NK-92 (cell line): ENCODE results near the gene SLC16A3.

ENCODE experiments used
- DNase-seq: peaks from one replicate; lab custom pipeline; 2025; ENCODE audit not compliant: unreplicated experiment; lab: John Stamatoyannopoulos, UW

Gene SLC16A3

DNA sequence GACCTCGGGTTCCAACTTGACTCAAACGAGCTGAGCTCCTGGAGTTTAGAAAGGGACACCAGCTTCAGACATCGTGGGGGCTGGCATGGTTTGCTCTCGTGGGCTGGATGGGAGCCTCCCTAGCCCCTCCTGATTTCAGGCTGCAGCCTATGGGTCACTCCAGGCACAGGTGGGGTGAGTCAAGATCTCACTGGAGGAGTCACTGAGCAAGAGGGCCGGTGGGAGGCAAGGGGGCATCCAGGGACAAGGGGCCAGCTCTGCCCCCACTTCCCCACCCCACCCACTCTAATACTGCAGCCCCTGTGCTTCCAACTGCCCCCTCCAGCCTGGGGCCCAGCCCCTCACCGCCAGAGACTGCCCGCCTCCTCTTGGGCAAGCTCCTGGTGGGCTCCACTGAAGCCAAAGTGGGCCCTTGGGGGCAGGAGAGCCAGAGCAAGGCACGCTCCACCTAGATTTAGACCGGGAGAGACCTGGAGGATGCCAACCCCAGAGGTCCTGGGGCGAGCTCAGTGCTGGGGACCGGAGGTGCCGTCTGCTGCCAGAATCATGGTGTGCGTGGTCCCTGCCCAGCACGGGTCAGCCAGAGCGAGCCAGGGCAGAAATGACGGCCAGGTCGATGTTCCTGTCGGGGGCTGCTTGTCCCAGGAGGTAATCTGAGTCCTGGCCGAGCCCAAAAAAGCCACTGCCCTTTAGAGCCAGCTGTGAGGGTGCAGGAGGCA is 6.4 kb downstream of the SLC16A3 start:
- no peak for DNase-seq

DNA sequence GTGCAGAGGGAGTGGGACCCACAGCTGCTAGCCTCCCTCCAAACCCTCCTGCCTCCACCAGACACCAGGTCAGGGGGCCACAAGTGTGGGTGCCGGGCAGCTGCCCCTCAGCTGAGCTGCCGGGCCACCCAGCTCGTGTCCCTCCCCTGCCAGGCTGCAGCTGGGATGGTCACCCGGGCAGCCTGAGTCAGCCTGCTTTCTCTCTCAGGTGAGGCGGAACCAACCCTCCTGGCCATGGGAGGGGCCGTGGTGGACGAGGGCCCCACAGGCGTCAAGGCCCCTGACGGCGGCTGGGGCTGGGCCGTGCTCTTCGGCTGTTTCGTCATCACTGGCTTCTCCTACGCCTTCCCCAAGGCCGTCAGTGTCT is 6.9 kb downstream of the SLC16A3 start:
- DNase-seq, result no peak

DNA sequence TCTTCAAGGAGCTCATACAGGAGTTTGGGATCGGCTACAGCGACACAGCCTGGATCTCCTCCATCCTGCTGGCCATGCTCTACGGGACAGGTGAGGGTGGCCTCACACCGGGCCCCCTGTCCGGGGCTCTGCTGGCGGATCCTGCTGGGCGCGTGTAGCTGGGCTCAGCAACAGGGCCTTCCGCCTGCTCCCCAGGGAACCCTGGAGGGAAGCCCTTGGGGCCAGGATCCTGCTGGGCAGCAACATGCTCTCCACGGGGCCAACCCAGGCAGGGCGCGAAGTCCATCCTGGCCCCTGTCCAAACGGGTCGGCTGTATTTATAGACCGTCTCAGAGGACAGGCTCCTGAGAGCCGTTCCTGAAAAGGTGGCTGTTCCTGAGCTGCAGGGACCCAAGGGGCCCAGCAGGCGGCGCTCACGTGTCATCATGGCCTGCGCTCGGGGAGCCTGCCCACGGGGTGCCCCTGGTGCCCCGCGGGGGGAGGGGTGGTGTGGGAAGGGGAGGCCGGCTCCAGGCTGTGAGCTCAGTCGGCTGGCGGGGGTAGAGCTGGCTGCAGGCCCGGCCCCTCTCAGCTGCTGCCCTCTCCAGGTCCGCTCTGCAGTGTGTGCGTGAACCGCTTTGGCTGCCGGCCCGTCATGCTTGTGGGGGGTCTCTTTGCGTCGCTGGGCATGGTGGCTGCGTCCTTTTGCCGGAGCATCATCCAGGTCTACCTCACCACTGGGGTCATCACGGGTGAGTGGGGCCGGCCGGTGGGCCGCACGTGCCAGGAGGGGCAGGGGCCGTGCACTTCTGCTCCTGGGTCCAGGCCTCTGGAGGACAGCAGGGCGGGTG is 7.5 kb downstream of the SLC16A3 start:
- DNase-seq, result no peak

DNA sequence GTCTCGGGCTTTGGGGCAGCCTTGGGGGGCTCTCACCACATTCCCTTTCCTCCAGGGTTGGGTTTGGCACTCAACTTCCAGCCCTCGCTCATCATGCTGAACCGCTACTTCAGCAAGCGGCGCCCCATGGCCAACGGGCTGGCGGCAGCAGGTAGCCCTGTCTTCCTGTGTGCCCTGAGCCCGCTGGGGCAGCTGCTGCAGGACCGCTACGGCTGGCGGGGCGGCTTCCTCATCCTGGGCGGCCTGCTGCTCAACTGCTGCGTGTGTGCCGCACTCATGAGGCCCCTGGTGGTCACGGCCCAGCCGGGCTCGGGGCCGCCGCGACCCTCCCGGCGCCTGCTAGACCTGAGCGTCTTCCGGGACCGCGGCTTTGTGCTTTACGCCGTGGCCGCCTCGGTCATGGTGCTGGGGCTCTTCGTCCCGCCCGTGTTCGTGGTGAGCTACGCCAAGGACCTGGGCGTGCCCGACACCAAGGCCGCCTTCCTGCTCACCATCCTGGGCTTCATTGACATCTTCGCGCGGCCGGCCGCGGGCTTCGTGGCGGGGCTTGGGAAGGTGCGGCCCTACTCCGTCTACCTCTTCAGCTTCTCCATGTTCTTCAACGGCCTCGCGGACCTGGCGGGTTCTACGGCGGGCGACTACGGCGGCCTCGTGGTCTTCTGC is 8.4 kb downstream of the SLC16A3 start:
- no peak for DNase-seq

DNA sequence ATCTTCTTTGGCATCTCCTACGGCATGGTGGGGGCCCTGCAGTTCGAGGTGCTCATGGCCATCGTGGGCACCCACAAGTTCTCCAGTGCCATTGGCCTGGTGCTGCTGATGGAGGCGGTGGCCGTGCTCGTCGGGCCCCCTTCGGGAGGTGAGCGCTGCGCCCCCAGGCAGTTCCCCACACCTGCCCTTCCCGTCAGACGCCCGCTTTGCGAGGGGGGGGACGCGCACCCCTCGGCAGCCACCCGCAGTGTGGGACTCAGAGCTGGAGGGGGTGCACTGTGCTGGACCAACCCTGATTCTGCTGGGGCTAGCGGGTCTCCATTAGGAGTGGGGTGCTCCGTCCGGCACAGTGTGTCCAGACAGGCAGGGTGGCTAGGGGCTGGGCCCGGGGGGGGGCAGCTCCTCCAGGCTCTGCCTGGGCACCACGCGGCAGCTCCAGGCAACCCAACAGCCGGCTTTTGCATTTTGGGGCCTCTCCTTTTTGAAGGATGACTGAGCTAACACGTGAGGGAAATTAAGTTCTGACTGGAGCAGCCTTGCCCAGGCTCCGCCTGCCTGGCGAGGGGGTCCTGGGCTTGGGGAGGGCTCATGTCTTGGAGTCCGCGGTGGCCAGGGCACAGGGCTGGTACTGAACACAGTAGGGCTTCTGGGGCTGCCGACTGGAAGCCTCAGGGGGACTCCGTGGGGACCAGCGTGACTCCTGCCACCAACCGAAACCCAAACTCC is 9.1 kb downstream of the SLC16A3 start:
- DNase-seq, result no peak

DNA sequence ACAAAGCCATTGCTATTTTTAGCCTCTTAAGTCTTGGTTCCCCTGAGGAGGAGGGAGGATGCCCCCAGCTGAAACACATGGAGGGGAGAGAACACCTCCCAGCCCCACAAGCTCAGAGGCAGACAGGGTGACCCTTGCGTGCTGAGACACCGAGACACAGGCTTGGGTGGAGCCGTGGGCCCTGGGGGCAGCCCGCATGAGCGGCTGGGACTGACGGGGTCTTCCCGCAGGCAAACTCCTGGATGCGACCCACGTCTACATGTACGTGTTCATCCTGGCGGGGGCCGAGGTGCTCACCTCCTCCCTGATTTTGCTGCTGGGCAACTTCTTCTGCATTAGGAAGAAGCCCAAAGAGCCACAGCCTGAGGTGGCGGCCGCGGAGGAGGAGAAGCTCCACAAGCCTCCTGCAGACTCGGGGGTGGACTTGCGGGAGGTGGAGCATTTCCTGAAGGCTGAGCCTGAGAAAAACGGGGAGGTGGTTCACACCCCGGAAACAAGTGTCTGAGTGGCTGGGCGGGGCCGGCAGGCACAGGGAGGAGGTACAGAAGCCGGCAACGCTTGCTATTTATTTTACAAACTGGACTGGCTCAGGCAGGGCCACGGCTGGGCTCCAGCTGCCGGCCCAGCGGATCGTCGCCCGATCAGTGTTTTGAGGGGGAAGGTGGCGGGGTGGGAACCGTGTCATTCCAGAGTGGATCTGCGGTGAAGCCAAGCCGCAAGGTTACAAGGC is 9.8 kb downstream of the SLC16A3 start:
- DNase-seq, result no peak

DNA sequence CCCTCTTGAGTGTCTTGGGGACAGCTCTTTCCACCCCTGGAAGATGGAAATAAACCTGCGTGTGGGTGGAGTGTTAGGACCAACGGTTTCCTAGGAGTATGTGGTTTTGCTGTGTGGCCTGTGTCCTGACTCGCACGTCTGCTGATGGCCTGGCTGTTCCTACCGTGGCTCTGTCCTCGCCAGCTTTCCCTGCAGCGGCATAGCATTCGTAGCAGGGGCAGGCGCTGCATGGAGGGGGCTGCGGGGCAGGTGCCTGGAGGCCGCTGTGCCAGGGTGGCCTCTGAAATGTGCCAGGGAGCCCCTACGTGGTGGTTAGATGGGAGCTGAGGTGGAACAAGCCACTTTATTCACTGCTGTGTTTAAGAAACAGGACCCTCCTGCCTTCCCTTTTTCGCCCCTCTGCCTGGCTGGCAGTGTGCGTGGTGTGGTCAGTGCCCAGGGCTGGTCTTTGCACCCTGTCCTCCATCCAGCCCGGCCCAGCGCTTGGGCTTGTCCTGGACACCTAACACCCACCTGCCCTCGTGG is 10.6 kb downstream of the SLC16A3 start:
- no peak for DNase-seq

DNA sequence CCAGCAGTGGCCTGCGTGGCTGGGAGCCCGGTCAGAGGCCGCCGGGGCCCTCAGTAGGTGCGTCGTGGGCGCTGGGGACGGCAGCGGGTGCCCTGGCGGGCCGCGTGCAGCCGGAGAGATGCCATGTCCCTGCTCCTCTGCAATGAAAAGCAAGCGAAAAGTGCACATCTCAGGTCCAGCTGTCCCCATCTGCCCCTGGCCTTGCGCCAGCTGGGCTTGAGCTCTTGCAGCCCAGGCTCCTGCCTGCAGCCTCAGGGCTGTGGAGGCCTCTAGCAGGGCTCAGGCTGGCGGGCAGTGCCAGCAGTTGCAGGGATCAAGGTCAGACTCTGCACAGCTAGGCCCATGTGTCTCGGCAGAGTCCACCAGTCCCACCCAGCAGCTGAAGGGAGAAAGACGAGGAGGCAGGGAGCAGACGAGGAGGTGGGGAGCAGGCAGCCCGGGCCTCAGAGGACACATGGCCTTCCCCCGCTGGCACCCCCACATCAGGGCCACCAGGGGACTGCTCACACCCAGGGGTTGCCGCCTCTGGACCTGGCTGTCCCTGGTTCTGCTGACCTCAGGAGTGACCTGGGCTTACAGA is 11.2 kb downstream of the SLC16A3 start:
- no peak for DNase-seq

DNA sequence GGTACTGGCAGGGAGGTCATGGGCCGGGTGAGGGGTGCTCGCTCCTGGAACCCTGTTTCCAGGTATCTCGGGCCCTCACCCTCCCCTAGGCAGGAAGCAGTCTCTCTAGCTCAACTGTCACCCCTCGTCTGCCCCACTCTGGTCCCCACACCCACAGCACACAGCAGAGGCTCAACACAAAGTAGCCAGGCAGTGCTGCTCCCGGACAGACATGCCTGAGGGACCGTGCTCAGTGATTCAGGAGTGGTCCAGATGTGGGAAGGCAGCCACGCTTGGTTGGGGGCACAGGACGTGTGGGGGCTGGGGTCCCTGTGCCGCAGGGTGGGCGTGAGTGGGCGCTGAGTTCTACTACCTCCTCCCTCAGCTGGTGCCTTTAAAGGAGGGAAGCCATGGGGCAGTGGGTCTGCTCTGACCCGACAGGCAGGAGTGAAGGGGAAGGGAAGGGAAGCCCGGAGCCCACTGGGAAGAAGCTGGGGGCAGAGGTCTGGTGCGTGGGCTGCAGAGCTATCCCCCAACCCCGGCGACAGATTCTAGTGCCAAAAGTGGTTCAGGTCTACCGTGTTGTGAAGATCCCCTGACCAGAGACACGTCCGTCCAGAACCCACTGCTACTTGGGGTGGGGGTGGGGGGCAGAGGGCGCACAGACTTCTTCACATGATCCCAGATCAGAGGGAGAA is 11.8 kb downstream of the SLC16A3 start:
- DNase-seq, result no peak

DNA sequence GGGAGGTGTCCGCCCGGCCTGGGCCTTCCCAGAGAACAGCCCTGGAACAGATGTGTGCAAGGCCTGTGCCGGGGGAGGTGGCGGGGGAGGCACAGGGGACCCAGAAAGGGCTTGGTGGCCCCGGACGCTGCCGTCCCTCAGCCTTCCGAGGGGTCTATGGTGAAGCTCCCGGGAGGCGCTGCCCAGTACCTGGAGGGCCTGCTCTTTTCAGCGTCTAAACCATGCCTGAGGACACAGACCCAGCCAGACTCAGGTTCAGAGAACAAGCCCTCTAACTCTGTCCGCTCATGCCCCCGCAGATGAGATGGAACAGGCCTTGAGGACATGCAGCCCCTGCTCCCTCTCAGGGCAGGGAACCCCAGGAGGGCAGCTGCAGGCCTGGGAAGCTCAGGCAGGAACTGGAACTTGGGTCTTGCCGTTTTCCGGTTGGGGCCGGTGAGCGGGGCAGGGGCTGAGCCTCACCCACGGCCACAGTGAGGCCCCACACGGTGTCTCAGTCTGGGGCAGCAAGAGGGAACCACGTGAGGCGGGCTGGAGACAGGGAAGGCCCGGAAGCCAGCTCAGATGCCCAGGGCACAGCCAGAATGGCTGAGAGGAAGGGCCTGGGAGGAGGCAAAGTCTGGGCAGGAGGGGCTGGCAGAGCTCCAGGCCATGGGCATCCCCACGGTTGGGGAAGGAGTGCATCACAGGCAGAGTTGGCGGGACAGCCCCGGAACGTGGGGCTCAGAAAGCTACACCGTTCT is 12.5 kb downstream of the SLC16A3 start:
- no peak for DNase-seq

DNA sequence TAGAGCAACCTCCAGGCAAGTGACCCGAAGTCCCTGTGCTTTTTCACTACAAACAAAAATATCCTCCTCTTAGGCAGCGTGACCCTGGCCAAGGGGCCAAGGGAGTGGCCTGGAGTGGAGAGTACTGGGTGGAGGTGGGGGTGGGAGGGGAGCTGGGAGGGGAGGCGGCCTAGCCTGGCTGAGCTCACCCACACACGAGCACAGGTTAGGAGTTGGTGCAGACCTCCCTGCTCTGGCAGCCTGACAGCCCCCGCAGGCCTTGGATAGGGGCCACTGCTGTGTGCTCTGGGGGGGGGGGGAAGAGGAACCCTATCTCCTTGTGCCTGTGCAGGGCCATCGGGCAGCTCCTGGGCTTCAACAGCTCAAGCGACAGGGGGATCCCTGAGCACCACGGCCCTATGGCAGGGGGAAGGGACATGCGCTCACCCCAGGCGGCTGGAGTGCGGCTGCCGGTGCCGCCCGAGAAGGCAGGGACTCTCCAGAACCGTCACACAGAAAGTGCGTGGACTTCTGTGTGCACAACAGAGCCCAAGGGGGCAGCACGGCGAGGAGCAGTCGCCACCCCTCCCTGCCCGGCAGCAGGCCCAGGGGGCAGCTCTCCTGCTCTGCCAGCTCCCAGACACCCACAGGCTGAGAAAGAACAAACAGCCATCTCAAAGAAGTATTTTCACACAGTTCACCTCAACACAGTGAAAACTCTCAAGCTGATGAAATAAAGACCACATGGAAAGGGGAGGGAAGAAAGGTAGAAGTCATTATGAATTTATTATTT is 13.3 kb downstream of the SLC16A3 start:
- DNase-seq, result no peak

DNA sequence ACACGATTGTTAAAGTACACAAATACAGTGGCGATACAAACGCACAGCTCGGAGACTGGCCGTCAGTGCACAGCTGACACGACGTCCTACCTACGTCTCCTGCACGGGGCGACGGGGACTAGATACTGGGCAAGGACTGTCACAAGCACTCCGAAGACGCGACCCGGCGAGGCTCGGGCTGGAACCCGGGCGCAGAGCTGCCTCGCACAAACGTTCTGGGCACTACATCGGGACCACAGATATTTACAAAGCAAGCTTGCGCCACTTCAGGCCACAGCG is 13.8 kb downstream of the SLC16A3 start:
- no peak for DNase-seq

DNA sequence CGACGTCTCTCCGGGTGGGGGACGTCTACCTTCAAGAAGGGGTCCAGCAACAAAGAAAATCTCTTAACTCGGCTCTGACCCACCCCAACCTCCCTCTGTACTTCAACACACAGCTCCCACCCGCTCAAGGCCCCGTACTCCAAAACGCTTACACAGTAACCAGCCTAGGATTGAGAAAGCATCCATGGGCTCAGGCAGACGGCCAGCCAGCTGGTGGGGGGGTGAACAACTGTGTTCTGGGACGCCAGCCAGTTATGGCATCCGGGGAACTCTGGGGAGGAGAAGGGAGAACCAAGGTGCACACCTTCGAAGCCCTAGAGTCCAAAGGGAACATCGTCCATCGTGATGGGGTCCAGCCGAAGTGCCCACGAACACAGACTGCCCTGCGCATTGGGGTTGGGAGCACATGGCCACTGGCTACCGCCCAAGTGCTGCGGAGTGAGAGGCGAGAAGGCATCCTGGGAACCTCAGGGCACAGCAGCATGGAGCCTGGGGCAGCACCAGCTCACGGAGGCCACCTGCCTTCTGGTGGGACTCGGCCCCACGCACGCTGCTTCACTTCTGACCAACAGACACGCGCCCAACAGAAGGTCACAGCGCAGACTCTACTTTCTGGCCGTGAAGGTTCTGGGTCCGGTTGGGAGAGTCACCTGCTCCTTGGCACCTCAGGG is 14.3 kb downstream of the SLC16A3 start:
- no peak for DNase-seq

DNA sequence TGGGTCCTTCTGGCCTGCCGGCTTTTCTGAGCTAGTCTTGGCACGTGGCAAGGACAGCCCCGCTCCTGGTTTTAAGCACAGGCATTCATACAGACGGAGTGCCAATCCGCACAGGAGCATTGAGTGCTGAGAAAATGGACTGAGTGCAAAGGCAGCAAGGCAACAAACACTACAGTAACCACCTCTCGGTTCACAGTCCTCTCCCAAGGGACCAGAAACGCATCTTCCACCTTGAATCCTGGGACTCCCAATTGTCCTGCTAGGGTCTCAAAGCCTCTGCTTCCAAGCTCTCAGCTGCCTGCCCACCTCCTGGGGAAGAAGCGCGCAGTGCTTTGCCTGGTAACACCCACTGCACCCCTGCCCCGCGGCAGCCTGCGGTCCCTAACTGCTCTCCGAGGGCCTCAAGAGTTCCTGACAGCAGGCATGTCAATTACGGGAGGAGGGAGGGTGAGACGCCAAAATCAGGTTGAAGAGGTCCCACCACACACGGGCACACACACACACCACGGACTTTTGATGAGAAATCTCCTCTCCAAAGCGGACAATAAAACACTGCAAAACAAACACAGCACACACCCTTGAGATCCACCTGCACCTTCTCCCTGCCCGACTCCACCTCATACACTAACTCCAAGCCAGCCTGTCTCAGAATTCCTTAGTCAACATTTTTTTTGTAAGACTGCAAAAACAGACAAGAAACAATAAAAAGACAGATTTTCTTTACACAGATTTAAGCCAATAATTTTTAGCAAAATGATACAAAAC is 15.0 kb downstream of the SLC16A3 start:
- no peak for DNase-seq

DNA sequence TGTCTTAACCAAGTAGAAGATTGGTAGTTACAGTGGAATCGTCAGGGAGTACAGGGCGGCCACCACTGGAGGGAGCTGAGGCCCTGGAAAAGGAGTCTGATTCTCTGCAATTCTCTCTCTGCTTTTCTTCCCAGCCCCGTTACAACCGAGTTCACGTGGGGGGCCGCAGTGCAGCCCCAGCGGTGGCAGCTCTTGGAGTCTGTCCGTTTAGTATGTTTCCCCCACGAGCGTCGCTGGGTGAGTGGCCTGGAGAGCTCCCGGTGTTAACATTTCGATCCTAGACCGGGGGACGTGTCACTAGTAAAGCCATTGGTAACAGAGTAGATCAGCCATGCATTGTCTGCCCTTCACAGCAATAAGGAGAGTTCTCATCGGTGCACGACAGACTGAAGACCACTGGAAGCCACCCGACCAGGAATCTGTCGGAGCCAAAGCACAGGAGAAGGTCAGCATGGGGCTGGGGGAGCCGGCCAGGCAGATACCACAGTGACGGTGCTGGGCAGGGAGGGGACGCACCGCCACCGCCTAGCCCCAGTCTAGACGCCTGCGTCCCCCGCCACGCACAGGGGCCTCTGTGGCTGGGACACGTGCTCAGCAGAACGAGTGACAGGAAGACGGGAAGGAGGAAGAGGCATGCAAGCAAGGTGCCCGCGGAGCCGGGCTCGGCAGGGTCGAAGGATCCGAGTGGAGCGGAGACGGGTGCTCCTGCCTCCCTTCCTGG is 15.7 kb downstream of the SLC16A3 start:
- DNase-seq, result no peak
